Neuronal stem cell (in vitro differentiated cells): ENCODE data around the gene CPM.

ENCODE experiments used
- DNase-seq: peaks from one replicate; pipeline ENCODE4 v3.0.0-alpha.2; 2013; ENCODE audit warnings: low spot score
- H2AFZ ChIP-seq: one replicate; pipeline ENCODE4 v1.6.1; 2013; ENCODE audit warnings: mild to moderate bottlenecking, low read length, inconsistent platforms
- H2AK5ac ChIP-seq: 2 replicates; pipeline ENCODE4 v1.6.1; 2013; ENCODE audit warnings: low read depth, mild to moderate bottlenecking, inconsistent platforms, low read length, moderate library complexity, mixed read lengths
- H2BK120ac ChIP-seq: 2 replicates; pipeline ENCODE4 v1.6.1; 2013; ENCODE audit warnings: low read depth, mild to moderate bottlenecking, inconsistent platforms, low read length, moderate library complexity, mixed read lengths
- H2BK12ac ChIP-seq: one replicate; pipeline ENCODE4 v1.6.1; 2013; ENCODE audit warnings: low read length, inconsistent platforms
- H2BK15ac ChIP-seq: 2 replicates; pipeline ENCODE4 v1.6.1; 2013; ENCODE audit warnings: mild to moderate bottlenecking, low read length, inconsistent platforms, mixed read lengths
- H2BK5ac ChIP-seq: one replicate; pipeline ENCODE4 v1.6.1; 2013; ENCODE audit warnings: inconsistent platforms, mild to moderate bottlenecking, low read length, moderate library complexity
- H3K14ac ChIP-seq: one replicate; pipeline ENCODE4 v1.6.1; 2013; ENCODE audit warnings: low read length, inconsistent platforms
- H3K18ac ChIP-seq: 2 replicates; pipeline ENCODE4 v1.6.1; 2013; ENCODE audit warnings: low read length, inconsistent platforms
- H3K23ac ChIP-seq: 2 replicates; pipeline ENCODE4 v1.6.1; 2013; ENCODE audit warnings: low read depth, mild to moderate bottlenecking, mixed read lengths, low read length, inconsistent platforms; ENCODE audit not compliant: poor library complexity
- H3K27ac ChIP-seq: replicated peaks from 3 replicates; pipeline ENCODE4 v1.5.1; 2013; ENCODE audit warnings: low read length, inconsistent platforms
- H3K27me3 ChIP-seq, 3 experiments: 2 replicates each; pipeline ENCODE4 v1.6.1; 2013; ENCODE audit warnings: low read length in 3 of 3, mild to moderate bottlenecking in 2 of 3, inconsistent platforms in 1 of 3, low read depth in 1 of 3, mixed read lengths in 1 of 3, moderate library complexity in 1 of 3; ENCODE audit not compliant: control insufficient read depth in 3 of 3, insufficient read depth in 3 of 3
- H3K36me3 ChIP-seq, 2 donors: replicated peaks in 1 of 2; 2 replicates each; pipeline ENCODE4 v1.6.1; 2013; ENCODE audit warnings: low read length in 2 of 2; ENCODE audit not compliant: control insufficient read depth in 2 of 2, insufficient read depth in 2 of 2
- H3K4ac ChIP-seq: 2 replicates; pipeline ENCODE4 v1.6.1; 2013; ENCODE audit warnings: inconsistent platforms, mild to moderate bottlenecking, low read length, moderate library complexity
- H3K4me1 ChIP-seq, 2 donors: 1 replicate in 1 of 2; 2 replicates in 1 of 2; pipeline ENCODE4 v1.6.1; 2013; ENCODE audit warnings: low read length in 2 of 2, low read depth in 1 of 2; ENCODE audit not compliant: control insufficient read depth in 2 of 2, insufficient read depth in 1 of 2
- H3K4me2 ChIP-seq: one replicate; pipeline ENCODE4 v1.6.1; 2013; ENCODE audit warnings: mild to moderate bottlenecking, low read length, inconsistent platforms; ENCODE audit not compliant: insufficient read depth, poor library complexity, severe bottlenecking
- H3K4me3 ChIP-seq, 2 donors: 2 replicates each; pipeline ENCODE4 v1.5.1; 2013; ENCODE audit warnings: low read length in 2 of 2, mild to moderate bottlenecking in 2 of 2, inconsistent platforms in 1 of 2, moderate library complexity in 1 of 2
- H3K79me1 ChIP-seq: one replicate; pipeline ENCODE4 v1.6.1; 2013; ENCODE audit warnings: low read depth, mild to moderate bottlenecking, inconsistent platforms, low read length, moderate library complexity
- H3K9ac ChIP-seq: one replicate; pipeline ENCODE4 v1.6.1; 2013; ENCODE audit warnings: mild to moderate bottlenecking, low read depth, low read length, inconsistent platforms; ENCODE audit not compliant: poor library complexity
- H3K9me3 ChIP-seq, 2 donors: replicated peaks in 1 of 2; 2 replicates each; pipeline versions ENCODE3 to v1.6.1; 2013; ENCODE audit warnings: low read length in 2 of 2, mild to moderate bottlenecking in 2 of 2, inconsistent platforms in 1 of 2, low read depth in 1 of 2, mixed read lengths in 1 of 2, moderate library complexity in 1 of 2; ENCODE audit not compliant: control insufficient read depth in 2 of 2, insufficient read depth in 1 of 2
- H4K8ac ChIP-seq: one replicate; pipeline ENCODE4 v1.6.1; 2013; ENCODE audit warnings: low read depth, mild to moderate bottlenecking, inconsistent platforms, low read length, moderate library complexity
- H4K91ac ChIP-seq: one replicate; pipeline ENCODE4 v1.6.1; 2013; ENCODE audit warnings: low read length, low read depth, mild to moderate bottlenecking, inconsistent platforms; ENCODE audit not compliant: poor library complexity
- WGBS, 2 donors: extraction: QIAGEN DNeasy Blood & Tissue Kit; methylation state at CpG; one replicate each; pipeline ENCODE4 v1.1.7; 2013; ENCODE audit warnings: missing lambda C conversion rate in 2 of 2, mixed read lengths in 1 of 2; ENCODE audit not compliant: insufficient read length in 2 of 2, insufficient replicate concordance in 1 of 2; ENCODE audit errors: extremely low coverage in 2 of 2; 5-methylcytosine and 5-hydroxymethylcytosine counted together

Gene CPM

DNA sequence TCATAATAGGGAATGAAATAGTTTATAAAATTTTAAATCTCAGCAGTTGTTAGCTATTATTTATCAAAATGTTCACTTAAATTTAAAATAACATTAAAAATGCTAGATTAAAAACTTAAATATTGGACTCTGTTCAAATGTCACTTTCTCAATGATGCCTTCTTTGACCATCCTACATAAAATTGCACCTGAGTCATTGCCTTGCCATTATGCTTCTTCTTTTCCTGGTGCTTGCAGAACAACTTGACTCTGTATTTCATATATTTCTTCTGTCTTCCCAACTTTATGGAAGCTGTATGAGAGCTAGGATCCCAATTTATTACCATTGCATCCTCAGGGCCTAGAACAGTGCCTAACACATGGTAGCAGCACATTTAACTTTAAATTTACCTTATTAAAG lies 37.3 kb upstream of the CPM start:
- no peaks in the 10 kb centered on the region for H3K36me3 ChIP-seq
- H2BK120ac ChIP-seq: no peak overlapping the region
- H3K23ac ChIP-seq: no peak overlapping the region
- no peak overlapping the region for H2BK12ac ChIP-seq
- no peak for DNase-seq
- H3K9me3 ChIP-seq: no peaks in the 10 kb centered on the region
- H4K8ac ChIP-seq: no peak overlapping the region
- no peak overlapping the region for H3K4me3 ChIP-seq
- no peak overlapping the region for H3K14ac ChIP-seq
- no peak overlapping the region for H4K91ac ChIP-seq
- H3K4ac ChIP-seq: no peak overlapping the region
- H2BK5ac ChIP-seq: no peak overlapping the region
- no peaks in the 10 kb centered on the region for H3K4me1 ChIP-seq
- H2AFZ ChIP-seq: no peak overlapping the region
- no peak overlapping the region for H3K4me2 ChIP-seq
- no peak overlapping the region for H3K18ac ChIP-seq
- no peak overlapping the region for H2AK5ac ChIP-seq
- no peak overlapping the region for H3K9ac ChIP-seq
- no peak overlapping the region for H3K27ac ChIP-seq
- H2BK15ac ChIP-seq: no peak overlapping the region
- no peaks in the 10 kb centered on the region for H3K79me1 ChIP-seq
- no peaks in the 10 kb centered on the region for H3K27me3 ChIP-seq

- no peak overlapping the region for H2BK12ac ChIP-seq
- no CpG with 5 or more reads among the region's 3 CpGs for WGBS, 2 donors
- DNase-seq: no peak
- H3K36me3 ChIP-seq: no peaks in the 10 kb centered on the region
- no peaks in the 10 kb centered on the region for H3K79me1 ChIP-seq
- no peak overlapping the region for H3K9ac ChIP-seq
- no peak overlapping the region for H2AFZ ChIP-seq
- H3K4ac ChIP-seq: no peak overlapping the region
- no peak overlapping the region for H2BK15ac ChIP-seq
- no peak overlapping the region for H4K91ac ChIP-seq
- H2AK5ac ChIP-seq: no peak overlapping the region
- H3K4me3 ChIP-seq: no peak overlapping the region
- H3K14ac ChIP-seq: no peak overlapping the region
- peaks cover 0 to 5% (median 0%) of the 10 kb centered on the region in 3 experiments for H3K27me3 ChIP-seq
- no peak overlapping the region for H2BK120ac ChIP-seq
- H3K23ac ChIP-seq: no peak overlapping the region
- no peak overlapping the region for H3K4me2 ChIP-seq
- no peak overlapping the region for H4K8ac ChIP-seq
- H3K9me3 ChIP-seq: no peaks in the 10 kb centered on the region
- H3K18ac ChIP-seq: no peak overlapping the region
- no peak overlapping the region for H3K27ac ChIP-seq
- H3K4me1 ChIP-seq: no peaks in the 10 kb centered on the region
- no peak overlapping the region for H2BK5ac ChIP-seq
Observed at GRCh38 chr12:68967046-68967445, 34.1 kb upstream of the CPM start.

GRCh38 chr12:68963856-68964745 lies 31.1 kb upstream of the CPM start:
- no peak overlapping the region for H2AK5ac ChIP-seq
- no peak overlapping the region for H3K23ac ChIP-seq
- H3K36me3 ChIP-seq: no peaks in the 10 kb centered on the region
- no peak overlapping the region for H3K14ac ChIP-seq
- no peaks in the 10 kb centered on the region for H3K9me3 ChIP-seq
- H2BK5ac ChIP-seq: no peak overlapping the region
- no peak overlapping the region for H4K91ac ChIP-seq
- H3K79me1 ChIP-seq: no peaks in the 10 kb centered on the region
- no peak overlapping the region for H3K4me2 ChIP-seq
- H2BK15ac ChIP-seq: no peak overlapping the region
- DNase-seq: no peak
- H2BK120ac ChIP-seq: no peak overlapping the region
- no peak overlapping the region for H3K9ac ChIP-seq
- no CpG with 5 or more reads among the region's 7 CpGs for WGBS, 2 donors
- no peak overlapping the region for H4K8ac ChIP-seq
- no peaks in the 10 kb centered on the region for H3K4me1 ChIP-seq
- peaks cover 0 to 5% (median 0%) of the 10 kb centered on the region in 3 experiments for H3K27me3 ChIP-seq
- no peak overlapping the region for H3K27ac ChIP-seq
- no peak overlapping the region for H3K4me3 ChIP-seq
- no peak overlapping the region for H3K4ac ChIP-seq
- H2BK12ac ChIP-seq: no peak overlapping the region
- H2AFZ ChIP-seq: no peak overlapping the region
- H3K18ac ChIP-seq: no peak overlapping the region

DNA sequence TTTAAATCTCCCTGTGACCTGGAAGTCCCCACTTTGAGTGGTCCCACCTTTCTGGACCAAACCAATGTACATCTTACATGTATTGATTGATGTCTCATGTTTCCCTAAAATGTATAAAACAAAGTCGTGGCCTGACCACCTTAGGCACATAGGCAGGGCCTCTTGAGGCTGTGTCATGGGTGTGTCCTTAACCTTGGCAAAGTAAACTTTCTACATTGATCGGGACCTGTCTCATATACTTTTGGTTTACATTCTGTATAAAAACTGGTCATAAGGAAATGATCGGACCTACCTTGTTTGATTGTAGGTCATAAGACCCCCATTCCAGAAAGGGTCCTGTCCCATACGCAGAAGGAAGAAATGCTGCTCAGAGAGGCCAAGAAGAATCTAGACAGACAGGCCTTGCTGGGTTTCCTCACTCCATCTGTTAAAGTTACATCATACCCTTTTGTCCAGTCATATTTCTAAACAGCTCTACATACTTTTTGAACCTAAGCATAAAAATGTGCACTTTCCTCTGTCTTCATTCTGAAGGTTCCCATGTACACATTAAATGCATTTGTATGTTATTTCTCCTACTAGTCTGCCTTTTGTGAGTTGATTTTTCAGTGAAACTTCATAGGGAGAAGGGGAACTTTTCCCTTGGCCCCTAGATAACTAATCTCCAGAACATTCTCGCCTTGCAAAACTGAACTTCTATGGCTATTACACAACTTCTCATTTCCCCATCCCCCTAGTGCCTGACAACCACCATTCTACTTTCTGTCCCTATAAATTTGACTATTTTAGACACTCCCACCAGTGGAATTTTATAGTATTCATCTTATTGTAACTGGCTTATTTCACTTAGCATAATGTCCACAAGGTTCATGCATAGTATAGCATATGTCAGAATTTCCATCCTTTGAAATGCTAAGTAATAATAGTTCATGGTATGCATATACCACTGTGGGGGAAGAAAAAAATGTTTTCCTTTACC lies 30.2 kb upstream of the CPM start:
- no peak overlapping the region for H4K8ac ChIP-seq
- H3K27ac ChIP-seq: no peak overlapping the region
- H4K91ac ChIP-seq: no peak overlapping the region
- H3K4me3 ChIP-seq: no peak overlapping the region
- H2BK5ac ChIP-seq: no peak overlapping the region
- H3K79me1 ChIP-seq: no peaks in the 10 kb centered on the region
- H3K9ac ChIP-seq: no peak overlapping the region
- H3K36me3 ChIP-seq: no peaks in the 10 kb centered on the region
- no peak overlapping the region for H3K23ac ChIP-seq
- no peak overlapping the region for H2AK5ac ChIP-seq
- no peak overlapping the region for H2AFZ ChIP-seq
- no peaks in the 10 kb centered on the region for H3K9me3 ChIP-seq
- no peaks in the 10 kb centered on the region for H3K4me1 ChIP-seq
- DNase-seq: no peak
- H3K27me3 ChIP-seq: peaks cover 0 to 5% (median 0%) of the 10 kb centered on the region in 3 experiments
- no peak overlapping the region for H3K4me2 ChIP-seq
- no peak overlapping the region for H2BK12ac ChIP-seq
- no CpG with 5 or more reads among the region's 5 CpGs for WGBS, 2 donors
- H2BK15ac ChIP-seq: no peak overlapping the region
- H3K4ac ChIP-seq: no peak overlapping the region
- no peak overlapping the region for H3K18ac ChIP-seq
- H2BK120ac ChIP-seq: no peak overlapping the region
- H3K14ac ChIP-seq: no peak overlapping the region
